Measurements from ENCODE around the gene HIVEP1.

The HIVEP1 gene

DNA sequence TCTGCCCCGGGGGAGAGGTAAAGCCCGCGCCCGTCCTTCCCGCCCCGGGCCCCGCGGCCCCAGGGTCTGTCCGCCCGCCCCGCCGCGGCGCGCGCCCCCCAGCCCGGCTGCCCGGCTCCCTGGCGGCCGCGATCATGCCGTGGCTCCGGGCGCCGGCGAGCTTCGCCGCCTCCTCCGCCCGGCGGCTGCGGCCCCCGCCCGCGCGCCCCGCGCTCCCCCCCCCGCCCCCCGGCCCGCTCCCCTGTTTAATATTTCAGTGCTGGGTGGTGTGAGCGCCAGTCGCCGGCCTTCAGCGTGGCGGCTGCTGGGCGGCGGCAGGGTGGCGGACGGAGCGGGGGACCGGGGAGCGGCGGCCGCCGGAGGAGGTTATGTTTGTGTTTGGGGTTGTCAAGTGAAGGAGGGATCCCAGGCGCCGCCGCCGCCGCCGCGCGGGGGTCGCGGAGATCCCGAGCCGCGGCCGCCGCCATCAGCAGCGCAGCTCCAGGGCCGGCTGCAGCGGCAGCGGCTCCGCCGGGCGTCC, at the start of gene HIVEP1:
HIVEP1 (plus strand) TSS at position 275 of the 520 bp plus-strand sequence. CDS start 3,317 bp downstream, outside the sequence.
- DNase-seq: no peak

DNA sequence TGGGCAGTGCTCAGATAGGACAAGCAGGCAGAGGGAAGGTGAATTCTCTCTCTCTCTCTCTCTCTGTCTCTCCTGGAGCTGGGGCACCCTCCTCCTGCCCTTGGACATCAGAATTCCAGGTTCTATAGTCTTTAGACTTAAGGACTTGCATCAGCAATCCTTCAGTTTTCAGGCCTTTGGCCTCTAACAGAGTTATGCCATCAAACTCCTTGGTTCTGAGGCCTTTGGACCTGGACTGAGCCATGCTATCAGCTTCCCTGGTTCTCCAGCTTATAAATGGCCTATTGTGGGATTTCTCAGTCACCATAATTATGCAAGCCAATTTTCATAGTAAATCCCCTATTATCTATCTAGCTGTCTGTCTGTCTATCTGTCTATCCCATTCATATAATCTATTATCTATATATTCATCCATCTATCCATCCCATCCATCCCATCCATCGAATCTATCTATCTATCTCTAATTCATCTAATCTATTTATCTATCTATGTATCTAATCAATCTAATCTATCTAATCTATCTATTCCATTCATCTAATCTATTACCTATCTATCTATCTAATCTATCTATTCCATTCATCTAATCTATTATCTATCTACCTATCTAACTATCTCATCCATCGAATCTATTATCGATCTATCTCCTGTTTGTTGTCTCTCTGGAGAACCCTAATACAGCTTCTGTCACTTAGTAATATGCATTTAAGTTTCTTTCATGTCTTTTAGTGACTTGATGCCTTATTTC, 48.2 kb upstream of the HIVEP1 start:
- DNase-seq: no peak

DNA sequence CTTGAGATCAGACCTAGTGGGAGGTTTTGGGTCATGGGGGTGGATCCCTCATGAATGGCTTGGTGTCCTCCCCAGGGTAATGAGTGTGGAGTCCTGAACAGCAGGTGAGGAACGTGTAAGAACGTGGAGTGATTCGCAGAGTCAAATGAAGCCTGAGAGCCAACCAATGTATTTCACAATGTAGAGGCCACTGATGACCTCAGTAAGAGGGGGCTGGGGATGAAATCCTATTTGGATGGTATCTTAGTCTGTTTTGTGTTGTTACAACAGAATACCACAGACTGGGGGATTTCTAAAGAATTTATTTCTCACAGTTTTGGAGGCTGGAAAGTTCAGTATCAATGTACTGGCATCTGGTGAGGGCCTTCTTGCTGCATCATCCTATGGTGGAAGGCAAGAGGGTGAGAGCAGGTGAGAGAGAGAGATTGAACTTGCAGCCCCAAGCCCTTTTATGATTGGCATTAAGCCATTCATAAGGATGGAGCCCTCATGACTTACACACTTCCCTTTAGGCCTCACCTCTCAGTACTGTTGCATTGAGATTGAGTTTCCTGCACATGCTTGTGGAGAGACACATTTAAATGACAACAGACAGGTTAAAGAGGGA, 47.3 kb upstream of the HIVEP1 start:
- no peak for DNase-seq

DNA sequence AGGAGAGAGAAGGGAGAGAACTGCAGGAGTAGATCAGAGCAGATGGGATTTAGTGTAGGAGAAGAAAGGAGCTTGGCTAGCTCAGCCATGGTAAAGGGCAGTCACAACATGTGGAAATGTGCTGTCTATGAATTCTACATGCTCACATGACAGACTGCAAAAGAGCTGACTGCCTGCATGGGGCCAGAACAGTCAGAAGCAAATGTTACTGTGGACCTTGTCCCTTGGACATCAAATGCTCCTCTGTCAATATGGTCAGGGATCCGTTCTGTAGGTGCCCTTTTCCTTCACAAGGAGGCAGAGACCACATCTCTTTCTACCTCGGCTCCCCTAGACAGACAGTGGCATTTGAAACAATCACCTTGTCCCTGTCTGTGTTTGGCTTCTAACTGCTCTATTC, 46.6 kb upstream of the HIVEP1 start:
- DNase-seq: no peak

DNA sequence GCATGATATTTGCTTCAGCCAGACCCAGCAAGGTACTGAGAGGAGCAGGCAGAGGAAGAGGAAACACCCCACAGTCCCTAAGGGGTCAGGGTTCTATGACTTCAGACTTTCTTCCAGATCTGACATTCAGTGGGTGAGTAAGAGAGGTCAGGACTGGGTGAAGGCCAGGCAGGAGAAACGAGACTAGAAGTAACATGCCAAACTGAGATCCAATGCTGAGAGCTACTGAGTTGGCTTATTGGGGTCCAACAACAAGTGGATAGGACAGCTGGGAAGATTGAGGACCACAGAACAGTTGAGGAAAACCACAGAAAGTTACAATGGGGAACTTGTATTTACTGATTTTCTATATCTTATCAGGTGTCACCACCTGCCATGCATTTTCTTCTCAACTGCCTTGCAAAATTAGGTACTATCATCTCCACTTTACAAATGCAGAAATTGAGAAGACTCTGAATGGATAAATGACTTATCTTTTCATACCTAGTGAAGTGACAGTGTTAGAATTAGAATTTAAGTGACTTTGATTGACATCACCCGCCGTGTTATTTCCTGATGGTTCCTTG, 43.8 kb upstream of the HIVEP1 start:
- no peak for DNase-seq

DNA sequence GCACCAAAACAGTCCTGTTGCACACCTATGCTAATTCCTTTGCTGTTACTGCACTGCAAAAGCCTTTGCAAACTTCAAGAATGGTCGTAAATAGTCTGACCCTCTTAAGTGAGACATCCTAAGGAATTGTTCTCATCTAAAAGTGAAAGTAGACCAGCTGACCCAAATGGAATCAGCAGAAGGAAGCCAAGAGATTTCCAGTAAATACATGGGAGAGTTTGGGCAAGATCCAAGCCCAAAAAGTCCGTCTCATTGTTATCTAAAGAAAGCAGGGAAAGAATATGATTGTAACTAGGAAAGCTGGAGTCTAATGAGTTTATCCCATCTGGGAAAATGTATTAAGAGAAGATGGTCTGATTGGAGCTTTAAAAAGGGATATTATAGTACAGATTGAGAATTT, 43.0 kb upstream of the HIVEP1 start:
- peak; percentile 10 for DNase-seq

DNA sequence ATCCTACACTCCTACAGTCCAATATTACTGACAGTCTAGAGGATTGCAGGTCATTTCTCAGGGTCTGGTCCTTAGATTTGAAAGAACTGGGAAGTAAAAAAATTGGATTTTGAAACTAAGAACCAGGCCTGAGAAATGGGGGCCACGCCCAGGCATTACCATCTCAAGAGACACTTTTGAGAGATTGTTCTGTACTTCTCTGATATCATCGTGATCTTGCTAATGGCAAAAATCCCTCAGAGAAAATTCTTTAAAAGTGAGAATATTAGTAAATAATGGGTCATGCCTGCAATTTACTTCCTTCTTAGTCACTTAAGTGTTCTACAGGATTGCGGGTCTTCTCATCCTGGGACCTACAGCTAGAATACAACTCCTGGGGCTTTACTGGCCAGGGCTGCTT, 42.0 kb upstream of the HIVEP1 start:
- DNase-seq: peak; percentile 12

DNA sequence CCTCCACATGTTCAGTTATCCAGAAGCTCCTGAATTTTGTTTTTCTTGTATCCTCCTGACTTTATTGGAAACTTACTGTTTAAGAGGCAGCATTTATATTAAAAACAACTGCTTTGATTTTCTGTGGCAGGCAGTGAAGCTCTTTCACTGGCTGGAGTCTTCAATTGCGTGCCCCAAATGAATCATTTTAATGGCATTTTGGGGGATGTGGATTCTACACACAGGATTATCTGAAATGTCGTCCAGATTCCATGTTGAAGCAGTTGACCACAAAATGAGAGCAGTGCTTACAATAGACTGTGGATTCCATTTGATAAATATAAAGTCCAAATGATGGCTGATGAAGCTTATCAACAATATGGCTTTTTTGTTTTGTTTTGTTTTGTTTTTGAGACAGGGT, 41.0 kb upstream of the HIVEP1 start:
- DNase-seq: peak; percentile 89

DNA sequence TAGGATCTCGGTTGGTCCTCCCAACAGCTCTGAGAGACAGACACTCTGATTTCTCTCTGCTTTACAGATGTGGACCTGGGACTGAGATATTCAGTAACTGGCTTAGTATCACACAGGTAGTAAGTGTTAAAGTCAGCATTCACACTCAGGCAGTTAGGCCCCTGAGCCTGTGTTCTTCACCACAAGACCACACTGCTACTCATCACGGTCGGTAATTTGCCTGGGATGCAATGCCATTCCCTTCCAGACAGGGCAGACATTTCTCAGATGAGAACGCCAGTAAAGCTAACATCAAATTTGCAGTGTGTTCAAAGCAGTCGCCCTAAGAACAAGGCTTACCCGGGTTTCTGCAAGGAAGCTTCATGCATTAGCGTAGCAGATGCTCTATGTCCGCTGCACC, 39.8 kb upstream of the HIVEP1 start:
- DNase-seq: no peak

DNA sequence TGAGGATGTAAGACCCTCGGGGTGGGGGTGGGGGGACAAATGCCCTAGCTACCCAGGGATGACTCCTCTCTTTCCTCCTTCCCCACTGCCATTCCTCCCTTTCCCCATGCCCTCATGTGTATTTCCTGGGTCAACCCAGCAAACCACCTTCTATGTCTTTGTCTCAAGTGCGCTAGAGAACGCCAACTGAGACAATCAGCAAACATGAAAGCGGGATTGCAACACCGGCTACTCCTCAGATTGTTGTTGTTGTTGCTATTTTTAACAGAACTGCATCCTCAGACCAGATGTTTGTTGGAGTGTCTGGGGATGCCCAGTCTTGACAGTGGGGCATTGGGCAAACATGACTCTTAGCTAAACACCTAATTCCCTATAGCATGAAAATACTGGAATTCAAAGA, 39.3 kb upstream of the HIVEP1 start:
- DNase-seq: no peak

DNA sequence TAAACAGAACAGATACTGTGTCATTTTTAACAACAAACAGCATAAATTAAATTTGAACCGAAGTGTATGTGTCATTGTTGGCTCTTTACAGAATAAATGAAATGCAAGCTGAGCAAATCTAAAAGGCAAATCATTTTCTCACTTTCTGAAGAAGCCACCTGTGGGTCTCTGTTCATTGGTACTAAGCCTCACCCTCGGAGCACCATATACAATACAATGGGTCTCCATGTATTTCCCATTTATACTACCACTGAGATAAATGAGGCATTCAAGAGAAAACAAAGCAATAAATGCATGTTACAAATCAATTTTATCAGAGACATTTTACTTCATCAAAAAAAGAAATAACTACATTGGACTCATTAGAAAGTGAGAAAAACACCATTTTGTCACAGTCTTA, 38.9 kb upstream of the HIVEP1 start:
- DNase-seq: no peak

DNA sequence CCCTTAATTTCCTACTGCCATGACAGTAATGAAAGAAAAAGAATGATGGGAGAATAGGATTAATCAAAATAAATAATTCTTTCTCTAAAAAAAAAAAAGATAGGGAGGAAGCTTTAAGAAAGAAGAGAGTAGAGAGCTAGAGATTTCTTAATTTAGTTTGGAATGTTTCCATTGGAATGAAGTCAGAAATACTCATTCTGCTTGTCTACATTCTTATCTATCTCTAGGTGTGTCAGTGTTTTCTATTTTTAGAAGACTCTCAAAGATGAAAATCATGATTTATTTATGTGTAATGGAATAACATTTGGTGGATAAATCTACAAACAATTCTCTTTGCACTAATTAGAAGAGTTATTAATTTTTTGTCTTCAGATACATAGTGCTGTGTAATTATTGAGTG, 38.0 kb upstream of the HIVEP1 start:
- DNase-seq: peak; percentile 46

DNA sequence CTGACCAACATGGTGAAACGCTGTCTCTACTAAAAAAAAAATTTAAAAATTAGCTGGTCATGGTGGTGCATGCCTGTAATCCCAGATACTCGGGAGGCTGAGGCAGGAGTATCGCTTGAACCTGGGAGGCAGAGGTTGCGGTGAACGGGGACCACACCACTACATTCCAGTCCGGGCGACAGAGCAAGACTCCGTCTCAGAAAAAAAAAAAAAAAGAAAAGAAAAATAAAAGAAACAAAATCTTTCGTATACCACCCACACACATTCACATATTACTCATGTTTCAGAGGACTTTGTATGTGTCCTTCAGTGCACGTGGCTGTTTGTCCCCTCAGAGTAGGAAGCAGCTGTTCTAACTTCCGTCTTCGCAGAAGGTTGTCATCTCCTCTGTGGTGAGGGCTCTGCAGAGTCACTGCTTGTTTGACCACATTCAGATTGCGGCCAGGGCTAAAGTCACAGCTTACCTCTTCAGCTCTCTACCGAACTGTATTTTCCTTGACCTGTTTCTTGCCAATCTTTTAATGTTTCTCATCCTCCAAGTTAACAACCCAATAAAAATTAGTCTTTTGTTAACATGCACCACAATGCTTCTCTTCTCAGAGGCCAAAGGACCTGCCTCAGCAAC, 36.6 kb upstream of the HIVEP1 start:
- no peak for DNase-seq

DNA sequence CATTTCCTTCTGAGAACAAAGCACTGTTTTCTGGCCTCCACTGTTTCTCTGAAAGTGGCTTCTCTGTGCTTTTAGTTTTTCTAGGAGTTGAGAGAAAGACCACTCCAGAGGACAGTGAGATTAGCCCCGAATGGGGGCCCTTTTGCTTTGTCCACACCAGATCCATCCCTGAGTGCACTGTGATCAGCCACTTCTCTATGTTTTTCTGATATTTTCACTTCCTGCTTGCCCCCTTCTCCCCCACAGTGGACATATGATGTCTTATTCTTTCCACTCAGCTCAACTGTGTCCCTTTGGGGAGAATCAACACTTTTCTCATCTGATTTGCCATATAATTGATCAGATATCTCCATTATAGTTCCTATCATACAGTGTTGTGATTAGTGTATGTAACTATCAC, 35.6 kb upstream of the HIVEP1 start:
- DNase-seq: no peak

DNA sequence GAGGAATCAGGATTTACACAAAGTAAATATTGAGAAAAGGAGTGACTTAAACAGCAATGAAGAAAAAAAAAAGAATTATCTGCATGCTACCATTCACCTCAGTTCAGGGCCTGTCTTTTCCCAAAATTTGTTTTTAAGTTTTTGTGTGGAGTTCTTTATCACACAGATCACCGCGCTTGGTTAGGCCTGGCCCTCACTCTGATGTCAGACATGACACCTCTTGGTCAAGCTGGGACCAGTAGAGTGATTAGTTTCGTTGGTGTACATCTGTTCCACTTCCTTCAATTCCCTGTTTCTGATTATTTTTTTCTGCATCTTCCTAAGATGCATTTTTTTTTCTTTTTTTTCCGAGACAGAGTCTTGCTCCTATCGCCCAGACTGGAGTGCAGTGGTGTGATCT, 34.9 kb upstream of the HIVEP1 start:
- no peak for DNase-seq

DNA sequence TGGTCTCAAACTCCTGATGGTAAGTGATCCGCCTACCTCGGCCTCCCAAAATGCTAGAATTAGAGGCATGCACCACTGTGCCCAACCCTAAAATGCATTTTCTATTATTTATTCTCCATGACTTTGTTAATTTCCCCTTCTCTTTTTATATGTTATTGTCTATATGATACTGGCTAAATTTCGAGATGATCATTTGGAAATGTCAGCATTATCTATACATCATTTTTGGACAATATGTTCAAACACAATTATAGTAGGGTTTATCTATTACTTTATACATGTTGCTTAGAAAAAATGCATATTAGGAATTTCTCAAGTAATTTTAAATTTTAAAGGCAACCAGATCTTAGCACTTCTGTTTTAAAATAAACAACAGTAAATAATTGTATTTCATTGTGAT, 34.4 kb upstream of the HIVEP1 start:
- no peak for DNase-seq

DNA sequence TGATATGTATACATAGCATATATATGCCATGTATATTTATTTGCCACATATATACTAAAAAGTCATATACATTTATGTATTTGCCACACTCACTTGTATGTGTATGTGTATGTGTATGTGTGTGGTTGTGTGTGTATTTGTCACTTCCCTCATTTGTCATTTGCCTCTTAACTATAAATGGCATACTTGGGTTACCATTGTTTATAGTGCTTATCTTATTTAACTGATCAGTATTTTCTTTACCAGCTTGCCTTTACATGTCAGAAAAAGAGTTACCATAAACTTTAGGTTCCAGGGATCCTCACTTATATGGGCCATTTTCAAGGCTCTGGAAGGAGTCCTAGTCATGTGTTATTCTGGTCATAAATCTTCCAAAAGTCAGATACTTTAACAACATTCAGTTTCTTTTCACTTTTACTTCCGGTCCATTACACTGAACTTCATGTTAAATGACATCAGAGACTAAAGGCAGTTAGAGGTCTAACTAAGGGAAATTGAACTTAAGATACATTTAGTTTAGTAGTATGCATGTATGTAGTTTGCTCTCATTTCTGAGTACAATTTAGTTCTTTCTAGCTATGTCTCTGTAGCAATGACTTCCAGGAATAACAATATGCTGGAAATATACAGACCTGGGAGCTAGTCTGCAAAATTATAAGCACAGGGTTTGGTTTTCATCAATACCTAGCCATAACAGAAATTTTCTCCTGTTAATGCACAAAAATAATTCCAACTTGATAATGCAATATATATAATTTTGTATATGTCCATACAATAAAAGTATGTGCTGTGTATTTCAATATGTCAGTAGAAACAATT, 33.7 kb upstream of the HIVEP1 start:
- DNase-seq: no peak

DNA sequence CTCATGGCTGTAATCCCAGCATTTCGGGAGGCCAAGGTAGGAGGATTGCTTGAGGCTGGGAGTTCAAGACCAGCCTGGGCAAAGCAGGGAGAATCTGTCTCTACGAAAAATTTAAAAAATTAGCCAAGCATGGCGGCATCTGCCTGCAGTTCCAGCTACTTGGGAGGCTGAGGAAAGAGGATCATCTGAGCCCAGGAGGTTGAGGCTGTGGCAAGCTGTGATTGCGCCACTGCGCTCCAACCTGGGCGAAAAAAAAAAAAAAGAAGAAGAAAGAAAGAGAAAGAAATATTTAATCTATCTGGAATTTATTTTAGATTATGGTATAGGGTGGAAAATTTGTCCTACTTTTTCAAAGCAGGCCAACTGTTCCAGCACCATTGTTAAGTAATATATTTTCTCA, 32.2 kb upstream of the HIVEP1 start:
- no peak for DNase-seq

DNA sequence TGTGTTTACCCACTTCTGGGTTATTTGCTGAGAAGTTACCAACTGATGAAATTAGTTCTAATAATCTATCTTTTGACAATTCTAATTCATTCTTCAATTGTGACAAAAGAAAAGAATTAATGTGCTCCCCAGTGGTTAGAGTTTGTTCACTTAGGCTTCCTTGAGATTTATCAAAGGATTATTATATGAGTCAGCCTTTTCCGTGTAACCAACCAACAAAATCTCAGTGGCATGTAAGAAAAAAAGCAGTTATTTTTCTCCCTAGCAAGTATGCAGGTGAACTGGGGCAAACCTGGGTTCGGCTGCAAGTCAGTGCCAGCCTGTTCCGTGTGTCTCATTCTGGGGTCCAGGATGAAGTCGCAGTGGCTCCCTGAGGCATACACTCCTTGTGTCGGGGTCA, 28.8 kb upstream of the HIVEP1 start:
- no peak for DNase-seq

DNA sequence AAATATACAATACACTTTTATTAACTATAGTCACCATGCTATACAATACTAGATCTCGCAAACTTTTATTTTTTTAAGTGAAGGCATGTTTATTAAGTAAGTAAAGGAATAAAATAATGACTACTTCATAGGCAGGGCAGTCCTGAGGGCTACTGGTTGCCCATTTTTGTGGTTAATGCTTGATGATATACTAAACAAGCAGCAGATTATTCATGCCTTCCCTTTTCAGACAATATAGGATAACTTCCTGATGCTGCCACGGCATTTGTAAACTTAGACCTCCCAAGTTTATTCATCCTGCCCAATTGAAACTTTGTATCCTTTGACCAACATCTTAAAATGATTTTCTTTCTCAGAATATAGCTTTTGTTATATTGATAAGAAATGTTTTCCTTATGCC, 24.7 kb upstream of the HIVEP1 start:
- peak; percentile 26 for DNase-seq

DNA sequence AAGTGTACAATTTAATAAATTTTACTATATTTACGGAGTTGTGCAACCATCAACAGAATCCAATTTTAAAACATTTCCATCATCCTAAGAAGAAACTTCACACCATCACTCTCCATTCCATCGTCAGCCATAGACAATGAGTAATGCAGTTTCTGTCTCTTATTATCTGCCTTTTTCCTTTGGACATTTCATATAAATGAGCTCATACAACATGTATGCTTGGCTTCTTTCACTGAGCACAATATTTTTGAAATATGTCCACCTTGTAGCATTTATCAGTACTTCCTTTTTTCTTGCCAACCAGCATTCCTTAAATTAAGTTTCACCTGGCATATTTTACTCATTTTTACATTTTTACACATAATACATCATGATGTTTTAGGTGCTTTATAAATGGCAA, 22.7 kb upstream of the HIVEP1 start:
- peak; percentile 47 for DNase-seq

DNA sequence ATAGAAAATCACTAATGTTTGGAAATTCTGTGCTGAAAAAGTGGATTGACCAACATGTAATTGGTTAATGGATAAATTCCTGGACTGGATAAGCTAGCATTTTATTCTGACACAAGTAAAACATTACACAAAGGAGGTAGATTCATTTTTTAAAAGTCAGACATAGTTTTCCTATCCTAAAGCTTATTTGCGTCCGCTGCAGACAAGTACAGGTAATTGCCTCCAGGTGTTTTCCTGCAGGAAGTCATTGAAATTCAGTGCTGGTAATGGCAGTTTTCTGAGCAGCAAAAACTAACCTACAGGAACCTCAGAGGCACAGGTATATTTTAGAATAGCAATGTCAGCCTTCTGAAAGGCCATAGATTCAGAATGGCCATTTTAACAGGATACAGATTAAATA, 20.0 kb upstream of the HIVEP1 start:
- DNase-seq: no peak

DNA sequence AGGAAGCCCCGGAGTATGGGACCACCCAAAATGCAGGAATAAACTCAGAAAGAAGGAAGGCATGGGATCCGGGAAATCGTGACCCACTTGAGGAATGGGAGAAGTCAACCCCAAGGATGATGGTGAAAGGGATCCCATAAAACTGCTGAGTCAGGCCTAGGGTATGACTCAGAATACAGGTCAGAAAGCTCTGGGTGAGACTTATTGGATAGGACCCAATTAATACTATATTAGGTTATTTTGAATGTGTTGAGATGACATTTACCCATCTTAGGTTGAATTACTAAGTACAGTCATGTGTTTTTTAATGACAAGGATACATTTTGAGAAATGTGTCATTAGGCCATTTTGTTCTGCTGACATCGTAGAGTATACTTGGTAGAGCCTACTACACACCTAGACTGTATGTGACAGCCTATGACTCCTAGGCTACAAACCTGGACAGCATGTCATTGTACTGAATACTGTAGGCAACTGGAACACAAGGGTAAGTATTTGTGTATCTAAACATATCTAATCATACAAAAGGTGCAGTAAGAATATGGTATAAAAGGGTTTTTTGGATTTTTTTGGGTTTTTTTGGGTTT, 17.1 kb upstream of the HIVEP1 start:
- no peak for DNase-seq
